HG03095 (cell line): Measurements from ENCODE around the gene CRKL.

ENCODE experiments used
- ATAC-seq: cut with Tn5 transposase; IDR thresholded peaks from one replicate; pipeline ENCODE4 v1.9.1; 2021; ENCODE audit warnings: moderate library complexity; ENCODE audit not compliant: unreplicated experiment

Gene CRKL

DNA sequence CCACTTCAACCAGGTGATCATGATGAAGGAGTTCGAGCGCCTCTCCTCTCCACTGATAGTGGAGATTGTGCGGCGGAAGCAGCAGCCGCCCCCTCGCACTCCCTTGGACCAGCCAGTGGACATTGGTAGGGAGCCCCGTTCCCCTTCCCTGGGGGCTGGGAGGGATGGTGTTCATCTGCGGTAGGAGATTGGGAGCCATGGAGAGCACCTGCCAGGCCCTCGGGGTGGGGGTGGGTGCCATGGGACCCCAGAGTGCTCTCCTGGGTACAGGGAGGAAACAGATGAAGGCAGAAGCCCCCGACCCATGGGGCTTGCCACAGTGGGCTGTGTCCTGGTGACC is 77.7 kb downstream of the CRKL start:
- ATAC-seq = no peak

DNA sequence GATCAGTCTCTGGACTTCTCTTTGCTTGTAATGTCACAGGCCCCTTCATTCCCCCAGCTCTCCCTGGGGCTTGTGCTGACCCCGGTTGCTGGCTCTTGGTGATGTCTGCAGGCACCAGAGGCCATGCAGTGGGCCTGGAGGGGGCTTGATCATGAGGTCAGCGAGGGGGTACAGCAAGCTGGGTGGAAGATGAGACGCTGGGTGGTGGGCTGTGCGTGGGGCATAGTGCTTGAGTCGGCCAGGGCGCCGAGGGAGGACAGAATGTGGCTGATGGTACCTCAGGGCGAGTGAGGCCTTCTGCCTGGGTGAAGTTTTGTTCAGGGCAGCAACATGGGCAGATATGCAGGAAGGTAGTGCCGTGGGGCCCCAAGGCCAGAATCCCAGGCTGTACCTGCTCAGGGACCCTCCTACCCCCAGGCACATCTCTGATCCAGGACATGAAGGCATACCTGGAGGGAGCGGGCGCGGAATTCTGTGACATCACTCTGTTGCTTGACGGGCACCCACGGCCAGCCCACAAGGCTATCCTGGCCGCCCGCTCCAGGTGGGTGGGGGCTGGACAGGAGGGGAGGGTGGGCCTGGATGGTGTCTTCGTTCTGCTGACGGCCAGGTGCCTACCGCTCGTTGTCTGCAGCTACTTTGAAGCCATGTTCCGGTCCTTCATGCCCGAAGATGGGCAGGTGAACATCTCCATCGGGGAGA is 78.3 kb downstream of the CRKL start:
- no peak for ATAC-seq

DNA sequence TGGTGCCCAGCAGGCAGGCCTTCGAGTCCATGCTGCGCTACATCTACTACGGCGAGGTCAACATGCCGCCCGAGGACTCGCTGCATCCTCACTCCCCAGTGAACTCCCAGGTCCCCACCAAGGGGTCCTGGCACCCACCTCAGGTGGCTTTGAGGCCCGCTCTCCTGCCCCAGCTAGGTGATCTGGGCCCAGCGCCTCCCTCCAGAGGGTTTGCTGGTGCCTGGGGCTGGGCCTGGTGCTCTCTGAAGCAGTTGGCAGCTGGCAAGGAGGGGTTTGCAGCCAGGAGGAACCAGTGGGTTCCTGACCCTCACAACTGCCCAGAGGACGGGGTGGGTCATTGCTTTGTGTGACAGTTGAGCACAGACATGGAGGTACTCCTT is 78.8 kb downstream of the CRKL start:
- ATAC-seq = no peak

DNA sequence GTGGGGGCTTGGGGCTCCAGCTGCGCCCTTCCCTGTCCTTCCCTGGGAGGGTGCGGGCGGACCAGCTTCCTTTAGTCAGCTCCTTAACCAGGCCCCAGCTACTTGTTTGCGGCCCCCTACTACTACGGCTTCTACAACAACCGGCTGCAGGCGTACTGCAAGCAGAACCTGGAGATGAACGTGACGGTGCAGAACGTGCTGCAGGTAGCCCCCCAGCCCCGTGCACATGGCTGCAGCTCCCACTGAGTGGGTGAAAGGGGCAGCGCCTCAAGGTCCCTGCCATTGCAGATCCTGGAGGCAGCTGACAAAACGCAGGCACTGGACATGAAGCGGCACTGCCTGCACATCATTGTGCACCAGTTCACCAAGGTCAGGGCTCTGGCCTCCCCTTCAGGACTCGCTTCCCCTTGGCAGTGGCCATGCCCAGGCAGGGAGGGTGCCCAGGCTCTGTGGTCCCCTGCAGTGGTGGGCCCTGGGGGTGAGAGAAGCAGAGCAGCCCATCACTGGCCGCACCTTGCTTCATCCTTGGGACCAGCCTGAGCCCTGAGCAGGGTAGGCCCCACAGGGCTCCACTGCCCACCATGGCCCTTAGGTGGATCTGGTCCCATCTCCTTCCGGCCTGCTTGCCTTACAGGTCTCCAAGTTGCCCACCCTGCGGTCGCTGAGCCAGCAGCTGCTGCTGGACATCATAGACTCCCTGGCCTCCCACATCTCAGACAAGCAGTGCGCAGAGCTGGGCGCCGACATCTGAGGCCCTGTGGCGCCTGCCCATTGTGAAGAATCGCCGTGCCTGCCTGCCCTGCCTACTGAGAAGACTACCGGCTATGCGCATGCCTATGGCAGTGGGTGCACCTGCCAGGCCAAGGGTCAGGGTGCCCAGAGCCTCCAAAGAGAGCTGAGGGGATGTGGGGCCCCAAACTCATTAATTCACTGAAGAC is 79.7 kb downstream of the CRKL start:
- ATAC-seq = no peak

DNA sequence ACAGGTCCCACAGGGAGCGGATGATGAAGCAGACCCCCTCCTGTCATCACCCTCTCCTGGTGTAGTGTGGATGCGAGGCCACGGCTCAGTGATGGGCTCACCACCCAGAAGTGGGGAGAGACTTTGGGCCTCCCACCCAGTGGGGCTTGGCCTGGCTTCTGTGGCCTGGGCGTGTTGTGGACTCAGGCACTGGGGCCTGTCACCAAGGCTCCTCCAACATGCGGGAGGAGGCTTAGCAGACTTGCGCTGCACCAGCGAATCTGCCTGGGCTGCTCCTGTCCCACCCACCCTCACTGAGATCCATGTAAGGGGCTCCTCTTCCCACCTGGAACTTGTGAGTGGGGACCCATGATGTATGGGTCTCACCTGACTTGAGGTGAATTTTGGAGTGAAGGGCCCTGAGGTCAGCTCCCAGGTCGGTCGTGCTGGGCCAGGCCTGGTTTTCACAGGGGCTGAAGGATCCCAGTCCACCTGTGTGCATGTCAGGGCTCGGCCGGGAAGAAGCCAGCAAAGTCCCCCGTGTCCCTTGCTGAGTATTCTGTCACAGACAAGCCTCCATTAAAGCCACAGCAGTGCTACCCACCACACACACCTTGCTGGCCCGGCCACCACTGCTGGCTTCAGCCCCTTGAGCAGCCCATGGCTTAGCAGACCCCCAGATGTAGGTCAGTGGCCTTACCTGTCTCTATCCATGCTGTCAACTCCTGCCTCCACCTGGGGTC is 80.5 kb downstream of the CRKL start:
- ATAC-seq = no peak

DNA sequence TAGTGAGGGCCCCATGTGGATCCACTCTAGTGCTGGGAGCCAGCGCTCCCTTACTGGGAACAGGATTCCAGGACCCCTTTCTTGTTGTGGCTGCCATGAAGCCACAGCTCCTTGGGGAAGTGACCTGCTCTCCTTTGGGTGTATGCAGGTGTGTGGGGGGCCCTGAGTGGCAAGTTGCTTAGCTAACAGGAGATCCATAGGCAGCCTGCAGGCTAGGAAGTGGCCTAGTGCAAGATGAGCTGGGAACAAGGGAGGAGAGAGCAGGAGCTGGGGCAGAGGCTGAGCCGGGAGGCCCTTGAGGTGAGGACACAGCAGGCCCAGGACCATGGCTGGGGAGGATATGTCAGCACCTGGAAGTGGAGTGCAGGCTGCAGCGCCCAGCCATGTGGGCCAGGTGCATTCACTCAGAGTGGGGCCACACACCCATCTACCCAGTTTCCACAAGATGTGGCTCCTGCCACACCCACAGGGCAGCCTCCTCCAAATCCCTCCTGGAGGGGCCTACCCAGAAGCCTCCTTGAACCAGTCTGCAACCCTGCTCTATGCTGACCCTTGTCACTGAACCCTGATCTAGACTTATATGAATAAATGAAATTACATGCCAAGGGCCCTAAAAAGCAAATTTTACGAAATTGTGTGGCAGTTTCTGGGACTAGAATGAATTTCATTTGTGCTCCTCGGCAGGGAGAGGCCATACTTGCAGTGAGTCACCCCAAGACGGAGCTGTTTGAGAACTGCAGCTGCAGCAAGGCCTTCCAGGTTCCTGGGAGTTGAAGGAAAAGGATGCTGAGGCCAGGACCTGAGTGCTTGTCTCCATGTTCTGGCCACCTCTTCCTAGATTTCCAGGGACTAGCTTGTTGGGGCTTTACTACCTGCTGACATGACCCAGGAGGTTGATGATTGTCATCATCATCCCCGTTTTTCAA is 81.5 kb downstream of the CRKL start:
- ATAC-seq = no peak

DNA sequence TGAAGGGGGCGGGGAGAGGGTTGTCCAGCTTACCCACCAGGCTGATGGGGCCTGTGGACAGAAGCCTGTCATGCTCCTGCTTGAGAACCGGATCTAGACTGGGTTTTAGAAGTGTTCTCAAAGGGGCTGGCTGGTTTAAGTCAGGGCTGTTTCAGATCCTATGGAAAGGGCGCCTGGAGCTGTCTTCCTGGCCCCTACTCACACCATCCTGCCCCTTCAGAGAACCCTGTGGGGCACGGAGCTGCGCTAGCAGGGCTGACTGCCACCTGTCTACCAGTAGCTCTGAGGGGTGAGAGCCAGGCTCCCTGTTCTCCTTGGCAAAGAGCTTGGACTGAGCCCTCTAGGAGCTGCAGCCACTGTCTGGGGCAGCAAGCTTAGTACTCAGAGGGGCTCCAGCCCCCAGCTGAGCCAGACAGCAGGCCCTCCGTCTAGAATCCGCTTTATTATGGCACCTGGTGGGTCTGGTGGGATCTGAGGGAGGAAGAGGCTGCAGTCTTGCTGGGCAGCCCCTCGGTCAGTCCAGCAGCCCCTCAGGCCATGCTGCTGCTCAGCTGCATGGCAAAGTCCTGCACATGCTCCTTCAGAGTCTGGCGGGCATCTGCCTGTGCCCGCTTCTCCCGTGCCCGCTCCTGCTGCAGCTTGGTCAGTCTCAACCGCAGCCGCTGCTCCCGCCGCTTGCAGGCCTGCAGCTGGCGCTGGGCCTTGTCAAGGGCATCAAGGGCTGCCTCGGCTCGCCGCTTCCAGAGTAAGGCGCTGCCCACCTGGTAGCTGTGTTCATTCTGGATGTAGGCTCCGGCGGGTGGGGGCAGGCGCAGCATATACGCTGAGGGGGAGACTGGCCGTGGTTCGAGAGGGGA is 82.4 kb downstream of the CRKL start:
- no peak for ATAC-seq

DNA sequence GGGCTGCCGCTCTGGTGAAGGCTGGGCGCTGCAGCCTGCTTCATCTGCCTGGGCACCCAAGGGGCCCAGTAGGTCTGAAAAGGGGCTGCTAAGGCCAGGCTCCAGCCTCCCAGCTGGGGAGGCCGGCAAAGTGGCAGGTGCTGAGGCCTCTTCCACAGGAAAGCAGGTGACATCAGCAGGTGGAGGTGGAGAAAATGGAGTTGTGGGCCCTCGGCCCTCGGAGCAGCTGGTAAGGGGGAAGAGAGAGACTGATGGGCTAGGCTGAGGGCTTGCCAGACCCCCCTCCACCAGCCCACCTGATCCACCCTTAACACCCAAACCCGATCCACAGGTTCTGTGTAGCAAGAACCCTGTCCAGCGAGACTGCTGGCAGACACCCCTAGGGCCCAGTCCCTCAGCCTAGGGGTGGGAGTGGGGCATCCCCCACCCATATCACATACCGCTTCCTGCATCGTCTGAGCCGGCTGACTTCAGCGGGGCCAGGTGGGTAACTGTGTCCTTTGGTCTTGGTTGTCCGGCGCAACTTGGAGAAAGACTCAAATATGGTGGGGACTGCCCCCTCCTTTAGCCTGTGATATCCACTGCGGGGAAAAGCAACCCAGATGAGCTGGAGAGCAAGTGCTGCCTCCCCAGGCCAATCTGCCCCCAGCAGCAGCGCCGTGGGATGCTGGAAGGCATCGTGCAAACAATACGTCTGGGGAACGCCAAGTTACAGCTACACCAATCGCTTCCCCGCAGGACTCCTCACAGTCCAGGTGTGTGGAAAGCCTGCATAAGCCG is 83.2 kb downstream of the CRKL start:
- ATAC-seq = no peak

DNA sequence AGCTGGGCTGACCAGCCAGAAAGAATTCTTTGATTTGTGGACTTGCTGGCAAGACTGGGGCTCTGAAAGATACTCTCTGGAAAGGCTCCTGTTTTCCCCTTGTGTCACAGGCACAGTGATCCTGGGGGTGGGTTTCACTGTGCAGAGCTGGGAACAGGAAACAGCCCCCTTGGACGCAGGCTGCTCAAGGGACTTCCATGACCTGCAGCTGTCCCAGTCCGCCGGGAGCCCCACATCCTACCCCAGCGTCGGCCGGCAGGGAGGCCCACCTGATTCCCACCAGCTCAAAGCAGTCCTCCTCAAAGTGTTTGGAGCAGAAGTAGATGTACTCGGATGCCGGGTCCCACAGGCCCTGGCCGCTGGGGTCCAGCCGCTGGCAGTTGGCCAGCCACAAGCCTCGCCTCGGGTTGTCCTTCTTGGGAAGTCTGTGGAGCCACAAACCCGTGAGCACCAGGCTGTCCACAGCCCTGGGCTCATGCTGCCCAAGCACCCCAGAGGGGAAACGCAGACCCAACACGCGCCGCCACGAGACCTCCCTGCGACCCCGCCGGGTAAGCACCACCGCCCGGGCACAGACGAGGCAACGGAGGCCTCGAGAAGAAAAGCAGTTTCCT is 83.9 kb downstream of the CRKL start:
- ATAC-seq = no peak

DNA sequence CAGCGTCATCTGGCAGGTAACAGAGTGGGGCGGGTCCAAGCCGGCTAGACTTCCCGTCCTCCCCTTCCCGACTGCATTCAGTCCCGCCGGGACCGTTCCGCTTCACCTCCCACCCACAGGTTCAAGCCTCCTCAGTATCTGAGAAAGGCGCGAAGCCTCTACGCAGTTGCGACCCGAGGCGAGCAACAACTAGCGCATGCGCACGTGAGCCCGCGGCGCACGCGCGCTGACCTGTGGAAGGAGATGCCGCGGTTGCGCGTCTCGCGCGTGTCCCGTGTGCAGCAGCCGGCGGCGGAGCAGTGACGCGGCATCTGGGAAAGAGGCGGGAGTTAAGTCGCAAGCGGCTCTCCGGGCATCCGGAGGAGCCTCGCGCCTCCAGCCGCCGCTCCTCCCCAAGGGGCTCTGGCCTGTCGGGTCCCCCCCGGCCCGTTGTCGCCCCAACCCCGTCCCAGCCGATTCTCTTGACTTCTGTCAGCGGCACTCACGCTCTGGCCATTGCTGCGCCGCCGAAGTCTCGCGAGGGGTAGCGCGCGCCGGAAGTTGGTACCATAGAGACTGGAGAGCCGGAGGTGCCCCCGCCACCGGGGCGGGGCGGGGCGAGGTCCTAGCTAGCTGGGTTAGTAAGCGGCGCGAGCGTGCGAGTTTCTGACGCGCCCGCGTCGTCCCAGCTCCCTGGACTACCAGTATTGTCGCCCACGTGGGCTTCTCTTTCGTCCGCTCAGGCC is 84.6 kb downstream of the CRKL start, which contains the start of gene THAP7:
Gene THAP7, minus strand, starts transcription at position 518 of the 725 bp plus-strand sequence. Its CDS starts 207 bp downstream, at position 311.
- peak; percentile 77 for ATAC-seq
